Measurements from ENCODE around the gene BLM. TPM values are rescaled to one million over a fixed set of nuclear protein-coding genes. Genes with fewer than 3 reads are reported as not detected.

The BLM gene
- total and polyA plus RNA-seq, 9 donors = 0.15 to 1.9 (median 0.78) TPM; not detected in 1

DNA sequence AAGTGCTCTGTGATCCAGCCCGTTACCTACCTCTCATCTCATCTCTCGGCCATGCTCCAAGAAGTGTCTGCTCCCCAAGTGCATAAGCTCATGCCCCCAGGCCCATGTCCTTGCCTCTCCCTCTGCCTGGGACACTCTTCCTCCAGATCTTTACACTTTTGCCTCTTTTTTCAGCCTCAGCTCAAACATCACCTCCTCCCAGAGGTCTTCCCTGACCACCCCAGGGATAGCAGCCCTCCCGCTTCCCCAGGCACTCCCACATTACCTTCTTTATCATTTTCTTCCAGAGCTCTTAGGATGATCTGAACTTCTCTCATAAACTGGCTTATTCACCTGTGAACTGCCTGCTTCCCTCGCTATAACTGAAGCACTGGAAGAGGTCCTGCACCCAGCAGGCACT, 148.6 kb downstream of the BLM start:
- Histone ChIP-seq H3K36me3 (no peaks in the 10 kb centered on the region), H3K27me3 (no peaks in the 10 kb centered on the region), H3K27ac (no peak overlapping the region), H3K4me1 (ENCODE audit: insufficient read depth) (peaks cover 4% of the 10 kb centered on the region), H3K9me3 (no peaks in the 10 kb centered on the region), H3K4me3 (no peak overlapping the region)
- intact Hi-C loops (cut with DNase I) = no loop called here
- TF ChIP-seq, protein P1, sequence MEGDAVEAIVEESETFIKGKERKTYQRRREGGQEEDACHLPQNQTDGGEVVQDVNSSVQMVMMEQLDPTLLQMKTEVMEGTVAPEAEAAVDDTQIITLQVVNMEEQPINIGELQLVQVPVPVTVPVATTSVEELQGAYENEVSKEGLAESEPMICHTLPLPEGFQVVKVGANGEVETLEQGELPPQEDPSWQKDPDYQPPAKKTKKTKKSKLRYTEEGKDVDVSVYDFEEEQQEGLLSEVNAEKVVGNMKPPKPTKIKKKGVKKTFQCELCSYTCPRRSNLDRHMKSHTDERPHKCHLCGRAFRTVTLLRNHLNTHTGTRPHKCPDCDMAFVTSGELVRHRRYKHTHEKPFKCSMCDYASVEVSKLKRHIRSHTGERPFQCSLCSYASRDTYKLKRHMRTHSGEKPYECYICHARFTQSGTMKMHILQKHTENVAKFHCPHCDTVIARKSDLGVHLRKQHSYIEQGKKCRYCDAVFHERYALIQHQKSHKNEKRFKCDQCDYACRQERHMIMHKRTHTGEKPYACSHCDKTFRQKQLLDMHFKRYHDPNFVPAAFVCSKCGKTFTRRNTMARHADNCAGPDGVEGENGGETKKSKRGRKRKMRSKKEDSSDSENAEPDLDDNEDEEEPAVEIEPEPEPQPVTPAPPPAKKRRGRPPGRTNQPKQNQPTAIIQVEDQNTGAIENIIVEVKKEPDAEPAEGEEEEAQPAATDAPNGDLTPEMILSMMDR (IDR thresholded peaks at IDR 0.05) = no peak
- TF ChIP-seq EP300 (IDR thresholded peaks at IDR 0.05) = no peak
- TF ChIP-seq POLR2A (IDR thresholded peaks at IDR 0.05) = no peak
- DNase-seq = no peak
- WGBS, 3 donors = 66 to 75% (median 72%) methylated on average over 4 of the region's 4 CpGs

Small RNA genes within 50 kb of the gene (small RNA-seq; reads per million reads assigned to genes)
- gene RF00093 = not detected
- gene RN7SL363P = not detected

Other genes starting within 250 kb of the BLM start
- 100 to 1,000 TPM in 1 of 7 donors, 10 to 100 TPM in 6; 36.9 to 106 (median 85.4) TPM for gene CRTC3, start 187.4 kb upstream of the BLM start, total RNA-seq
- gene CRTC3, start 187.4 kb upstream of the BLM start, polyA plus RNA-seq = 10 to 100 TPM; 43.4 to 86.7 TPM
- gene FURIN, start 151.2 kb downstream of the BLM start, total RNA-seq = 10 to 100 TPM; 17.9 to 38.6 (median 35.1) TPM
- 10 to 100 TPM in 1 of 2 donors, 1 to 10 TPM in 1; 6.2 to 33.7 TPM for gene FURIN, start 151.2 kb downstream of the BLM start, polyA plus RNA-seq
- 10 to 100 TPM; 20.0 to 37.2 (median 24.8) TPM for gene FES, start 167.2 kb downstream of the BLM start, total RNA-seq
- 10 to 100 TPM in 1 of 2 donors, 1 to 10 TPM in 1; 2.2 to 25.6 TPM for gene FES, start 167.2 kb downstream of the BLM start, polyA plus RNA-seq
- gene MAN2A2, start 186.0 kb downstream of the BLM start, total RNA-seq = 10 to 100 TPM; 25.3 to 66.5 (median 39.5) TPM
- gene MAN2A2, start 186.0 kb downstream of the BLM start, polyA plus RNA-seq = 10 to 100 TPM; 25.8 to 29.1 TPM
- 10 to 100 TPM; 11.7 to 17.2 (median 13.5) TPM for gene HDDC3, start 215.2 kb downstream of the BLM start, total RNA-seq
- 10 to 100 TPM; 13.0 to 13.1 TPM for gene HDDC3, start 215.2 kb downstream of the BLM start, polyA plus RNA-seq
- gene UNC45A, start 217.9 kb downstream of the BLM start, total RNA-seq = 10 to 100 TPM; 26.2 to 75.6 (median 56.1) TPM
- gene UNC45A, start 217.9 kb downstream of the BLM start, polyA plus RNA-seq = 10 to 100 TPM; 30.5 to 50.8 TPM
- 10 to 100 TPM in 6 of 7 donors, 1 to 10 TPM in 1; 8.8 to 15.6 (median 13.5) TPM for gene RCCD1, start 237.5 kb downstream of the BLM start, total RNA-seq
- gene RCCD1, start 237.5 kb downstream of the BLM start, polyA plus RNA-seq = 10 to 100 TPM in 1 of 2 donors, 1 to 10 TPM in 1; 8.7 to 13.0 TPM

Data from ovary (tissue), 9 donors.